Lower lobe of right lung (tissue), 2 donors: ENCODE measurements around the gene SAP30BP. TPM values are rescaled to one million over a fixed set of nuclear protein-coding genes. Genes with fewer than 3 reads are reported as not detected.

Experiments
- ATAC-seq, 2 donors: fragments of 200-7000 bp; cut with Tn5 transposase; one replicate each; pipeline ENCODE4 v1.9.1; 2020 to 2022; ENCODE audit warnings: mild to moderate bottlenecking in 2 of 2, moderate library complexity in 2 of 2
- DNase-seq: peaks from one replicate; pipeline ENCODE4 v3.0.0-alpha.2; 2020
- H3K27ac ChIP-seq: fragments of 200-600 bp; one replicate; pipeline ENCODE4 v1.8.0; 2022
- H3K27me3 ChIP-seq: fragments of 200-600 bp; one replicate; pipeline ENCODE4 v1.8.0; 2022; ENCODE audit warnings: low read depth
- H3K36me3 ChIP-seq: fragments of 200-600 bp; one replicate; pipeline ENCODE4 v1.8.0; 2022; ENCODE audit warnings: mild to moderate bottlenecking
- H3K4me1 ChIP-seq: fragments of 200-600 bp; one replicate; pipeline ENCODE4 v1.8.0; 2022
- H3K4me3 ChIP-seq: fragments of 200-600 bp; one replicate; pipeline ENCODE4 v1.8.0; 2022; ENCODE audit warnings: mild to moderate bottlenecking
- H3K9me3 ChIP-seq: fragments of 200-600 bp; one replicate; pipeline ENCODE4 v1.8.0; 2022
- intact Hi-C: fragments of 100-400 bp; cut with DNase I; formaldehyde crosslinking; loops from one replicate; pipeline ENCODE4 v1.11.0; 2022
- total RNA-seq: library from RNA; stranded (reverse); fragmentation: NEBNext Ultra II Directional; extraction: Animal tissue kit (Norgen Biotek cat#: 25700); gene quantifications from one replicate; pipeline ENCODE4 v1.2.1, GENCODE V29; 2021
- TF ChIP-seq, protein P1 (sequence below): fragments of 200-600 bp; IDR thresholded peaks from one replicate; pipeline ENCODE4 v1.8.0; 2022; ENCODE audit warnings: antibody characterized with exemption, mild to moderate bottlenecking
- donor health status: DM: no; HTN: yes; CAD: no; lungs with severe emphysema.

SAP30BP gene
- total RNA-seq, 1 donor from 2014 or later = 73.0 TPM

DNA sequence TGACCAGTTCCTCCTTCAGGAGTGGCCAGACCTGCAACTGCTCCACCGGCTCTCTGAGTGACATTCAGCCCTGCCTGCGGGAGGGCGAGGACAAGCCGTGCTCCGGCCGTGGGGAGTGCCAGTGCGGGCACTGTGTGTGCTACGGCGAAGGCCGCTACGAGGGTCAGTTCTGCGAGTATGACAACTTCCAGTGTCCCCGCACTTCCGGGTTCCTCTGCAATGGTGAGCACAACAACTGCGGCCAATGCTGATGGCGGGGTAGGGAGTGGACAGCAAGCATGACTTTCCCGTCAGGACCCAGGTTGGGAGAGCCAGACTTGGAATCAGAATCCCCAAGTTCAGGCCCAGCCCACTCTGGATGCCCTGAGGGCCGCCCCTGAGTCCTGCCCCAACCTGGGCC, 66.3 kb downstream of the SAP30BP start:
- no peak for DNase-seq
- H3K4me1 ChIP-seq = no peaks in the 10 kb centered on the region
- no peaks in the 10 kb centered on the region for H3K9me3 ChIP-seq
- ATAC-seq = no peak
- intact Hi-C loops = no loop called here
- H3K4me3 ChIP-seq = no peak overlapping the region
- H3K27me3 ChIP-seq = no peaks in the 10 kb centered on the region
- TF ChIP-seq, protein P1, sequence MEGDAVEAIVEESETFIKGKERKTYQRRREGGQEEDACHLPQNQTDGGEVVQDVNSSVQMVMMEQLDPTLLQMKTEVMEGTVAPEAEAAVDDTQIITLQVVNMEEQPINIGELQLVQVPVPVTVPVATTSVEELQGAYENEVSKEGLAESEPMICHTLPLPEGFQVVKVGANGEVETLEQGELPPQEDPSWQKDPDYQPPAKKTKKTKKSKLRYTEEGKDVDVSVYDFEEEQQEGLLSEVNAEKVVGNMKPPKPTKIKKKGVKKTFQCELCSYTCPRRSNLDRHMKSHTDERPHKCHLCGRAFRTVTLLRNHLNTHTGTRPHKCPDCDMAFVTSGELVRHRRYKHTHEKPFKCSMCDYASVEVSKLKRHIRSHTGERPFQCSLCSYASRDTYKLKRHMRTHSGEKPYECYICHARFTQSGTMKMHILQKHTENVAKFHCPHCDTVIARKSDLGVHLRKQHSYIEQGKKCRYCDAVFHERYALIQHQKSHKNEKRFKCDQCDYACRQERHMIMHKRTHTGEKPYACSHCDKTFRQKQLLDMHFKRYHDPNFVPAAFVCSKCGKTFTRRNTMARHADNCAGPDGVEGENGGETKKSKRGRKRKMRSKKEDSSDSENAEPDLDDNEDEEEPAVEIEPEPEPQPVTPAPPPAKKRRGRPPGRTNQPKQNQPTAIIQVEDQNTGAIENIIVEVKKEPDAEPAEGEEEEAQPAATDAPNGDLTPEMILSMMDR = no peak
- no peak overlapping the region for H3K27ac ChIP-seq
- peaks cover 25% of the 10 kb centered on the region for H3K36me3 ChIP-seq

DNA sequence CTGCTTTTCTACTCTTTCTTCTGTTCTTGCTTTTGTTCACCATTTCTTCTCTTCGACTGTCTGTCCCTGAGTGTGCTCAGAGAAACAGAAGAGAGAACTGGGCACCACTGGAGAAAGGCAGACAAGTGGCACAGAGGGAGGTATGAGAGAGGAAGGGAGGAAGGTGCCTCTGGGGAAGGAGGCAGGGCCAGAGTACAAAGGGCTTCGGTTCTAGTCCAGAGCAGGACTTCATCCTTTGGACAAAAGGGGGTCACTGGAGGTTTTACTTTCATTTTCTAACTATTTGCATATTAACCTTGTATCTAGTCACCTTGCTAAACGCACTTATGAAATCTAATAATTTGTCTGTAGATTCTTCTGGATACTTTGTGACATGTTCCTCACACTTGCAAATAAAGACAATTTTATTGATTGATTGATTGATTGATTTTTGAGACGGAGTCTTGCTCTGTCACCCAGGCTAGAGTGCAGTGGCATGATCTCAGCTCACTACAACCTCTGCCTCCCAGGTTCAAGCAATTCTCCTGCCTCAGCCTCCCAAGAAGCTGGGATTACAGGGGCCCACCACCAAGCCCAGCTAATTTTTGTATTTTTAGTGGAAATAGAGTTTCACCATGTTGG, 67.6 kb downstream of the SAP30BP start:
- ATAC-seq = no peak
- no peaks in the 10 kb centered on the region for H3K4me1 ChIP-seq
- TF ChIP-seq, protein P1 = no peak
- intact Hi-C loops = no loop called here
- no peaks in the 10 kb centered on the region for H3K27me3 ChIP-seq
- no peak overlapping the region for H3K4me3 ChIP-seq
- no peak for DNase-seq
- H3K36me3 ChIP-seq = peaks cover 22% of the 10 kb centered on the region
- H3K27ac ChIP-seq = no peak overlapping the region
- H3K9me3 ChIP-seq = no peaks in the 10 kb centered on the region

DNA sequence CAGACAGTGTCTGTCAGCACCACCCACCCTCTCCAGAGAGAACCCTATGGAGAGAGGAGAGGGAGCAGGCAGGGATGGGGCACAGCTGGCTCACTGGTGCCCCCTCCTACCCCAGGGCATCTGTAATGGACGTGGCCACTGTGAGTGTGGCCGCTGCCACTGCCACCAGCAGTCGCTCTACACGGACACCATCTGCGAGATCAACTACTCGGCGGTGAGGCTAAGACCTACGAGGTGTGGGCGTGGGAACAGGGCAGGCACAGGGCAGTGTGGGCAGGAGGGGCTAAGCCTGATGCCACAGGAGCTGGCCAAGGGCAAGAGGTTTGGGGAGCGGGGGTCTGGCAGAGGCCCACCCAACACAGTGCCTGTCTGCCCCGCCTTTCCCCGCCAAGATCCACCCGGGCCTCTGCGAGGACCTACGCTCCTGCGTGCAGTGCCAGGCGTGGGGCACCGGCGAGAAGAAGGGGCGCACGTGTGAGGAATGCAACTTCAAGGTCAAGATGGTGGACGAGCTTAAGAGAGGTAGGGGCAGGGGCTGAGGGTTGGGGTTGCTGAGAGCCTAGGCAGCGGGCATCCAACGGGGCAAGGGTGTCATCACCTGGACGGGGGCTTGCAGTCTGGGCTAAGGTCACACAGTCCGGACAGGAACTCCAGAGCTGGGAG, 69.2 kb downstream of the SAP30BP start:
- ATAC-seq (no peak), DNase-seq (no peak)
- intact Hi-C loops = no loop called here
- Histone ChIP-seq H3K27ac (no peak overlapping the region), H3K4me3 (no peak overlapping the region), H3K9me3 (no peaks in the 10 kb centered on the region), H3K4me1 (no peaks in the 10 kb centered on the region), H3K27me3 (no peaks in the 10 kb centered on the region), H3K36me3 (peaks cover 21% of the 10 kb centered on the region)
- TF ChIP-seq, protein P1 = no peak

DNA sequence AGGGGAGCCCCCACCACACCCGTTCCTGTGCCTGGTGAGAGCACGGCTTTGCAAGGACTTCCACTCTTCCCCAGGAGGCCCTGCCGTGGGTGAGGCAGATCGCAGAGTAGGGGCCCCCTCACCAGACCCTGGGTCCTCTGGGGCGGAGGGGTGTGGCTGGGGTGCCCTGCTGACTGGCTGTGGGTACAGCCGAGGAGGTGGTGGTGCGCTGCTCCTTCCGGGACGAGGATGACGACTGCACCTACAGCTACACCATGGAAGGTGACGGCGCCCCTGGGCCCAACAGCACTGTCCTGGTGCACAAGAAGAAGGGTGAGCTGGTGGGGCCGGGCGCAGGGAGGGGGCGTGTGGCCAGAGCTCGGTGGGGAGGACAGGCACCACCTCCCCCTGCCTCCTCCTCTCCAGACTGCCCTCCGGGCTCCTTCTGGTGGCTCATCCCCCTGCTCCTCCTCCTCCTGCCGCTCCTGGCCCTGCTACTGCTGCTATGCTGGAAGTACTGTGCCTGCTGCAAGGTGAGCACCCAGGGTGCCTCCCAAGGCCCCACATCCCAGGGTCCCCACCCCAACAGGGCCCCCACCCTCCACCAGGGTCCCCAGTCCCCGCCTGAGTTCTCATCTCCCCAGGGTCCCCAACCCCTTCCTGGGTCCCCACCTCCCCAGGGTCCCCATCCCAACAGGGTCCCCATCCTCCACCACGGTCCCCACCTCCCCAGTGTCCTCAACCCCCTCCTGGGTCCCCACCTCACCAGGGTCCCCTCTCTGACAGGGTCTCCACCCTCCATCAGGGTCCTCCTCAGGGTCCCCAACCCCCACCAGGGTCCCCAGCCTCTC, 70.2 kb downstream of the SAP30BP start:
- DNase-seq (peak; percentile 44), ATAC-seq (no peak)
- Histone ChIP-seq H3K27me3 (no peaks in the 10 kb centered on the region), H3K4me1 (no peaks in the 10 kb centered on the region), H3K9me3 (no peaks in the 10 kb centered on the region), H3K4me3 (no peak overlapping the region), H3K27ac (no peak overlapping the region), H3K36me3 (peaks cover 16% of the 10 kb centered on the region)
- intact Hi-C loops = no loop called here
- TF ChIP-seq, protein P1 = no peak

DNA sequence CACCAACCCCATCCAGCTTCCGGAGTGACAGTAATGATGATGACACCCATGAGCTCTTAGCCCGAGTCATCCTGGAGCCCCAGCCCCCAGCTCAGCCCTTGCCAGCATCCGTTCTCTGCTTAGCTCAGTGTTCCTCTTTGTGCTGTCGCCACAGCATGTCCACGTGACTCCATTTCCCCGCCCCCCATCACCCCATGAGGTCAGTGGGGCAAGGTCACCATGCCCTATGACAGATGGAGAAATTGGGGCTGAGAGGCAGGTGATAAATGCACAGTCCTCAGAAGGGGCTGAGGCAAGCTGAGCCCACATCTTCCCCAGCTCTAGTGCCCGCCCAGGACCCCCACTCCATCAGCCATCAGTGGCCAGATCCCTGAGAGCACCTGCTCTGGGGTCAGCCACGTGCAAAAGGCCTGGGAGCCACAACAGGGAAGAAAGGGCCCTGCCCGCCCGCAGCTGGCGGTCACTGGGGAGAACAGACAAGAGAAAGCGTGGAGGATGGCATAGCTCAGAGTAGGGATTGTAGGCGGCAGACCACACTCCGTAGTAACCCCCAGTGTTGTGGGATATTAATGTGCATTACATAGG, 71.2 kb downstream of the SAP30BP start:
- TF ChIP-seq, protein P1 = no peak
- intact Hi-C loops = no loop called here
- ATAC-seq (peak; percentile 27 to 65), DNase-seq (peak; percentile 79)
- no peak overlapping the region for H3K27ac ChIP-seq
- no peak overlapping the region for H3K4me3 ChIP-seq
- no peaks in the 10 kb centered on the region for H3K9me3 ChIP-seq
- peaks cover 16% of the 10 kb centered on the region for H3K36me3 ChIP-seq
- no peaks in the 10 kb centered on the region for H3K4me1 ChIP-seq
- no peaks in the 10 kb centered on the region for H3K27me3 ChIP-seq
